C4-2B (cell line): ENCODE measurements around the gene STIM1.

Experiments
- ZFX ChIP-seq: fragments of 450-650 bp; IDR thresholded peaks from 2 replicates; pipeline ENCODE4 v1.6.1; 2017
- TF ChIP-seq, protein P1 (sequence below): fragments of 450-650 bp; conservative IDR thresholded peaks from 2 replicates; pipeline ENCODE4 v1.5.1; 2017; ENCODE audit warnings: mild to moderate bottlenecking

DNA sequence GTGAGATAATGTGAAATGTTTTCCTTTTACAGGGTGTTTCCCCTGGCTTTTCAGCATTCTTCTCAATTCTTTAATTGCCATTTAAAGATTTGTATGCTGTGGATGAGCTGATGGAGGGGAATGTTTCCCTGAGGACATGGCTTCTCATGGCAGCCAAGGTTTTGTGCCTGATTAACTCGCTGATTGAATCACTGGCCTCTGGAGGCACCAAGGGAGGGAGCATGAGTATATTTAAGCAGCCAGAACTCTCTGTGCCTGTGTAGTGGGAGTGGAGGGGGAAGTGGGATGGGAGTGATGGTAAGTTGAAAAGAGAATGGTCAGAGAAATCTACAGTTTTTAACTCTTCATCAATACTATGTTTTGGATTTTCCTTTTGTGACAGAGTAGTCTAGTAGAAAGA lies 88.7 kb downstream of the STIM1 start:
- TF ChIP-seq, protein P1, sequence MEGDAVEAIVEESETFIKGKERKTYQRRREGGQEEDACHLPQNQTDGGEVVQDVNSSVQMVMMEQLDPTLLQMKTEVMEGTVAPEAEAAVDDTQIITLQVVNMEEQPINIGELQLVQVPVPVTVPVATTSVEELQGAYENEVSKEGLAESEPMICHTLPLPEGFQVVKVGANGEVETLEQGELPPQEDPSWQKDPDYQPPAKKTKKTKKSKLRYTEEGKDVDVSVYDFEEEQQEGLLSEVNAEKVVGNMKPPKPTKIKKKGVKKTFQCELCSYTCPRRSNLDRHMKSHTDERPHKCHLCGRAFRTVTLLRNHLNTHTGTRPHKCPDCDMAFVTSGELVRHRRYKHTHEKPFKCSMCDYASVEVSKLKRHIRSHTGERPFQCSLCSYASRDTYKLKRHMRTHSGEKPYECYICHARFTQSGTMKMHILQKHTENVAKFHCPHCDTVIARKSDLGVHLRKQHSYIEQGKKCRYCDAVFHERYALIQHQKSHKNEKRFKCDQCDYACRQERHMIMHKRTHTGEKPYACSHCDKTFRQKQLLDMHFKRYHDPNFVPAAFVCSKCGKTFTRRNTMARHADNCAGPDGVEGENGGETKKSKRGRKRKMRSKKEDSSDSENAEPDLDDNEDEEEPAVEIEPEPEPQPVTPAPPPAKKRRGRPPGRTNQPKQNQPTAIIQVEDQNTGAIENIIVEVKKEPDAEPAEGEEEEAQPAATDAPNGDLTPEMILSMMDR = no peak
- TF ChIP-seq ZFX = no peak
